ENCODE data around the gene PAK2.
A peak's percentile ranks its signal among the peaks of the same experiment; 100 is the strongest.

DNA sequence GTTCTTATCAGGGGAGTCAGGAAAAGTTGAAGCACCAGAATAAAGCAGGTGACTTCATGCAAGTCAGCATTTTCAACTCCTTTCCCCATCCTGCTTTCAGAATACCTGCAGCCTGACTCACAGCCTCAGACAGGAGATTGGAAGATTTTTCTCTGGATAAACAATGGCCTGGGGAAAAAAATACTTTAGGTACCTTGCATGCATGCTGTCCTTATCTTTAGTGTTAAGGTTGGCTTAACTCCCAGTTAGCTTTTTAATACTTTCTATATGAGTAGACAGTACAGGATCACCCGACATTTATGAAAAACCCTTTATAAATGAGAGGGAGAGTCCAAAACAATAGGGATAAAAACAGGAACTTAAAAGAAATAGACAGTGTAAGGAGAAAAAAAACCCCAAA lies 53.6 kb downstream of the PAK2 start:
- TF ChIP-seq, protein P1, sequence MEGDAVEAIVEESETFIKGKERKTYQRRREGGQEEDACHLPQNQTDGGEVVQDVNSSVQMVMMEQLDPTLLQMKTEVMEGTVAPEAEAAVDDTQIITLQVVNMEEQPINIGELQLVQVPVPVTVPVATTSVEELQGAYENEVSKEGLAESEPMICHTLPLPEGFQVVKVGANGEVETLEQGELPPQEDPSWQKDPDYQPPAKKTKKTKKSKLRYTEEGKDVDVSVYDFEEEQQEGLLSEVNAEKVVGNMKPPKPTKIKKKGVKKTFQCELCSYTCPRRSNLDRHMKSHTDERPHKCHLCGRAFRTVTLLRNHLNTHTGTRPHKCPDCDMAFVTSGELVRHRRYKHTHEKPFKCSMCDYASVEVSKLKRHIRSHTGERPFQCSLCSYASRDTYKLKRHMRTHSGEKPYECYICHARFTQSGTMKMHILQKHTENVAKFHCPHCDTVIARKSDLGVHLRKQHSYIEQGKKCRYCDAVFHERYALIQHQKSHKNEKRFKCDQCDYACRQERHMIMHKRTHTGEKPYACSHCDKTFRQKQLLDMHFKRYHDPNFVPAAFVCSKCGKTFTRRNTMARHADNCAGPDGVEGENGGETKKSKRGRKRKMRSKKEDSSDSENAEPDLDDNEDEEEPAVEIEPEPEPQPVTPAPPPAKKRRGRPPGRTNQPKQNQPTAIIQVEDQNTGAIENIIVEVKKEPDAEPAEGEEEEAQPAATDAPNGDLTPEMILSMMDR (IDR thresholded peaks at IDR 0.05): no peak
- TF ChIP-seq POLR2A (IDR thresholded peaks at IDR 0.05): no peak
- TF ChIP-seq POLR2AphosphoS5 (IDR thresholded peaks at IDR 0.05): peak; percentile 19
